Stimulated activated CD8-positive, alpha-beta memory T cell treated with anti-CD3 and anti-CD28 coated beads, Interleukin-2, amount 100 ng/mL, for 1 hour (primary cell): ENCODE results near the gene TIGAR.

Experiments
- DNase-seq, 2 donors: peaks; one replicate each; pipeline ENCODE4 v3.0.0-alpha.2; 2020; ENCODE audit warnings: low read depth in 2 of 2

The TIGAR gene

GRCh38 chr12:4320853-4321701 is at the start of gene TIGAR:
Gene TIGAR (plus strand): TSS chr12:4321213. CDS start chr12:4321272, 59 bp downstream.
- peak; percentile 78 to 84 for DNase-seq

- DNase-seq = peak; percentile 65 to 81
Measured at GRCh38 chr12:4271717-4272423, 49.1 kb upstream of the TIGAR start.

- peak; percentile 48 to 57 for DNase-seq
Measured at GRCh38 chr12:4272424-4273272, 48.4 kb upstream of the TIGAR start.

- no peak for DNase-seq
Measured at GRCh38 chr12:4273273-4273651, 47.8 kb upstream of the TIGAR start.

GRCh38 chr12:4273652-4274395 is 47.2 kb upstream of the TIGAR start, which contains the start of gene CCND2:
Gene CCND2 (plus strand): TSS chr12:4273762. CDS start chr12:4274041, 279 bp downstream.
- DNase-seq = peak; percentile 50 to 57

GRCh38 chr12:4274396-4275015 is 46.5 kb upstream of the TIGAR start:
- DNase-seq = no peak

- no peak for DNase-seq
Measured at GRCh38 chr12:4275016-4275869, 45.8 kb upstream of the TIGAR start.

- DNase-seq = no peak
Measured at GRCh38 chr12:4275870-4276301, 45.1 kb upstream of the TIGAR start.

- DNase-seq = peak; percentile 69 to 78
Measured at GRCh38 chr12:4276524-4277204, 44.3 kb upstream of the TIGAR start.

GRCh38 chr12:4277205-4277543 is 43.8 kb upstream of the TIGAR start:
- no peak for DNase-seq

- no peak for DNase-seq
Measured at GRCh38 chr12:4277857-4278256, 43.2 kb upstream of the TIGAR start.

GRCh38 chr12:4278329-4279197 is 42.5 kb upstream of the TIGAR start:
- DNase-seq = no peak

- DNase-seq = no peak
Measured at GRCh38 chr12:4279198-4279690, 41.8 kb upstream of the TIGAR start.

GRCh38 chr12:4280351-4281163 is 40.5 kb upstream of the TIGAR start:
- DNase-seq = no peak

GRCh38 chr12:4281173-4281654 is 39.8 kb upstream of the TIGAR start:
- DNase-seq = no peak

GRCh38 chr12:4282103-4282891 is 38.7 kb upstream of the TIGAR start:
- DNase-seq = no peak
